Activated CD4-positive, alpha-beta memory T cell treated with anti-CD3 and anti-CD28 coated beads for 36 hours (primary cell): Measurements from ENCODE around the gene TLX3. TPM values are rescaled to one million over a fixed set of nuclear protein-coding genes. Genes with fewer than 3 reads are reported as not detected.

ENCODE experiments used
- CTCF ChIA-PET: fragments of 350-600 bp; sonication (Branson Sonifier 250); formaldehyde crosslinking; loops from one replicate; lab custom pipeline; 2021; ENCODE audit warnings: antibody characterized with exemption, inconsistent platforms; lab: Charles Lee
- POLR2A ChIA-PET: fragments of 350-600 bp; sonication (Branson Sonifier 250); formaldehyde crosslinking; loops from one replicate; lab custom pipeline; 2021; ENCODE audit warnings: antibody characterized with exemption; lab: Charles Lee
- DNase-seq: peaks from one replicate; pipeline ENCODE4 v3.0.0-alpha.2; 2020
- H3K27ac Mint-ChIP-seq: one replicate; pipeline ENCODE4 v1.8.0; 2021; ENCODE audit warnings: mixed read lengths
- H3K27me3 Mint-ChIP-seq: one replicate; pipeline ENCODE4 v1.8.0; 2021; ENCODE audit warnings: mixed read lengths
- H3K36me3 Mint-ChIP-seq: one replicate; pipeline ENCODE4 v1.8.0; 2021; ENCODE audit warnings: mixed read lengths
- H3K4me1 Mint-ChIP-seq: one replicate; pipeline ENCODE4 v1.8.0; 2021; ENCODE audit warnings: low read depth, mixed read lengths
- H3K4me3 Mint-ChIP-seq: one replicate; pipeline ENCODE4 v1.8.0; 2021; ENCODE audit warnings: mild to moderate bottlenecking, mixed read lengths
- H3K9me3 Mint-ChIP-seq: one replicate; pipeline ENCODE4 v1.8.0; 2021; ENCODE audit warnings: mixed read lengths
- intact Hi-C: fragments of 100-400 bp; cut with micrococcal nuclease; formaldehyde crosslinking; loops from one replicate; pipeline ENCODE4 v1.15.1; 2023
- total RNA-seq, 2 experiments: library from RNA; stranded (reverse); gene quantifications; one replicate each; pipeline ENCODE4 v1.2.3, GENCODE V29; 2021

The TLX3 gene
- total RNA-seq = not detected

DNA sequence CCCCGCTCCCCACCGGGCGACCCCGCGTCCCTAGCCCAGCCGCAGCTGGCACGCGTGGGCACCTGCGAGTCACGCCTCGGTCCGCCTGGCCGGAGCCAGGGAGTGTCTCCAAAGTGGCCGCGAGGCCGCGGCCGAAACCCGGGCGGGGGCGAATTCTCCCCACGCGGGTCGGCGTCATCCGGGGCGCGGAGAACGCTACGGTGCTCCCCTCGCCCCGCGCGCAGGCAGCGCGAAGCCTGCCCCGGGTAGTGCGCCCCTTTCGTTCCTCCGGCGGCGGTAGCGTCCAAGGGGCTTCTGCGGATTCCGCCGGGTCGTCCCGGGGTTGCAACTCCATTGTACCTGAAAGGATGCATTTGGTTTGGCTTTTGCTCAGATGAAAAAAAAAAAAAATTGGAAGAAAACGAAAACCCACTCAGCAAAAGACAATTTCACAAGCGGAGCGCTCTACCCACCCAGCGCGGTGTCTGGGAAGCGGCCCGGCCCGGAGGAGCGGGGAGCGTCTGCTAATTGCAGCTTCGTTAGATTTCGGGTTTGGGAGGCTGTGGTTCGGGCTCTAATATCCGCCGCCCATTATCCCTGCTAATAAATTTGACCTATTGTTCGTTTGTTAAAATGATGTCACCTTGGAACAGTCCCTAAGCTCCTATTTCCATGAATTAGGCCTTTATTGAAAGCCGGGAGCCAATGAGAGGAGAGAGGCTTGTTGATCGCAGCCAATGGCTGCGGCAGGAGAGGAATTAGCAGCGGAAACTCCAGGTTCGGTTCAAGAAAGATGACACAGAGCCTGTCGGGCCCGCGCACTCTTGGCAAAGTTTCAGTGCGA is at the start of gene TLX3:
Gene TLX3 (plus strand): TSS at position 796 of the 823 bp plus-strand sequence. CDS start 118 bp downstream, outside the sequence.
- DNase-seq = no peak
- intact Hi-C loops = no loop called here
- Mint-ChIP-seq H3K4me3 (no peak within 1 kb of the TSS), H3K27ac (no peak within 1 kb of the TSS), H3K27me3 (peaks cover 64% of the 10 kb centered on the region), H3K36me3 (no peaks in the 10 kb centered on the region), H3K4me1 (peaks cover 22% of the 10 kb centered on the region), H3K9me3 (no peaks in the 10 kb centered on the region)
- POLR2A ChIA-PET = no interaction called here
- CTCF ChIA-PET = no interaction called here

- CTCF ChIA-PET = interaction anchor here (1.1 kb wide), 1 partner anchor 56 kb away, joined by 3 read pairs; no protein-coding TSS in a partner anchor
- no peak overlapping the region for H3K27ac Mint-ChIP-seq
Measured at GRCh38 chr5:171261361-171261760, 47.7 kb upstream of the TLX3 start.

GRCh38 chr5:171261904-171262303 is 47.1 kb upstream of the TLX3 start:
- intact Hi-C loops = no loop called here
- no peaks in the 10 kb centered on the region for H3K9me3 Mint-ChIP-seq
- peaks cover 8% of the 10 kb centered on the region for H3K4me1 Mint-ChIP-seq
- H3K27ac Mint-ChIP-seq = no peak overlapping the region
- DNase-seq = no peak
- peaks cover 2% of the 10 kb centered on the region for H3K27me3 Mint-ChIP-seq
- CTCF ChIA-PET = interaction anchor here (1.1 kb wide), 2 partner anchors 10 to 56 kb away, joined by 3 to 5 read pairs; no protein-coding TSS in a partner anchor
- no peak overlapping the region for H3K4me3 Mint-ChIP-seq
- POLR2A ChIA-PET = no interaction called here
- H3K36me3 Mint-ChIP-seq = no peaks in the 10 kb centered on the region

More at GRCh38 chr5:171261361-171261760, 47.7 kb upstream of the TLX3 start:
- no peak for DNase-seq
- H3K9me3 Mint-ChIP-seq = no peaks in the 10 kb centered on the region
- H3K27me3 Mint-ChIP-seq = peaks cover 2% of the 10 kb centered on the region
- intact Hi-C loops = no loop called here
- no peaks in the 10 kb centered on the region for H3K36me3 Mint-ChIP-seq
- no peak overlapping the region for H3K4me3 Mint-ChIP-seq
- POLR2A ChIA-PET = no interaction called here
- H3K4me1 Mint-ChIP-seq = peaks cover 8% of the 10 kb centered on the region

GRCh38 chr5:171263181-171263580 is 45.9 kb upstream of the TLX3 start:
- POLR2A ChIA-PET = no interaction called here
- Mint-ChIP-seq H3K4me1 (peaks cover 8% of the 10 kb centered on the region), H3K27me3 (peaks cover 2% of the 10 kb centered on the region), H3K36me3 (no peaks in the 10 kb centered on the region), H3K27ac (no peak overlapping the region), H3K9me3 (no peaks in the 10 kb centered on the region), H3K4me3 (no peak overlapping the region)
- no peak for DNase-seq
- intact Hi-C loops = no loop called here
- CTCF ChIA-PET = interaction anchor here (0.7 to 1.1 kb wide), 2 partner anchors 8 to 77 kb away, joined by 3 to 5 read pairs; no protein-coding TSS in a partner anchor

GRCh38 chr5:171264843-171265242 is 44.2 kb upstream of the TLX3 start:
- intact Hi-C loops = no loop called here
- peaks cover 8% of the 10 kb centered on the region for H3K4me1 Mint-ChIP-seq
- peaks cover 3% of the 10 kb centered on the region for H3K27me3 Mint-ChIP-seq
- ChIA-PET POLR2A (no interaction called here), CTCF (interaction anchor here (0.9 kb wide), 1 partner anchor 100 kb away, joined by 3 read pairs; no protein-coding TSS in a partner anchor)
- no peak overlapping the region for H3K4me3 Mint-ChIP-seq
- no peak for DNase-seq
- no peaks in the 10 kb centered on the region for H3K36me3 Mint-ChIP-seq
- H3K9me3 Mint-ChIP-seq = no peaks in the 10 kb centered on the region
- H3K27ac Mint-ChIP-seq = no peak overlapping the region

- POLR2A ChIA-PET = no interaction called here
- intact Hi-C loops = no loop called here
- Mint-ChIP-seq H3K36me3 (no peaks in the 10 kb centered on the region), H3K27ac (no peak overlapping the region), H3K27me3 (peaks cover 7% of the 10 kb centered on the region), H3K4me3 (no peak overlapping the region), H3K4me1 (peaks cover 8% of the 10 kb centered on the region), H3K9me3 (no peaks in the 10 kb centered on the region)
- CTCF ChIA-PET = no interaction called here
- DNase-seq = no peak
Measured at GRCh38 chr5:171268700-171269620, 40.1 kb upstream of the TLX3 start.

DNA sequence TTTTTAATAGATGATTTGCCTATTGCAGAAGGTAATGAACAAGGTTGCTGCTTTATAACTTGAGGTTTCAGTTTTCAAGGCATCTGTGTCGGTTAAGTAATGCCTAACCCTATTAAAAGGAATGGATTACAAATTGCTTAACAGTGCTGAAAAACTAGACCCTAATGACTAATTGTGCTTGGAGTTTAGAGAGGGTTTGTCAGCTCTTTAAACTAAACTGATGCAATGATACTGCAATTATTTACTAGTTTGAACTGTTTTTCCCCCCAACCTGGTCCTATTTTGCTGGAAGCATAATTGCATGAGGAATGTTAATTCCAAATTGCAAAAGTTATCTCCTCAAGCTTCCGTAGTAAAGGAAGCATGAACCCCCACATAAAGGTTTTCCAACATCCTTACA is 39.3 kb upstream of the TLX3 start:
- POLR2A ChIA-PET = no interaction called here
- Mint-ChIP-seq H3K4me3 (no peak overlapping the region), H3K27ac (no peak overlapping the region), H3K9me3 (no peaks in the 10 kb centered on the region), H3K36me3 (no peaks in the 10 kb centered on the region), H3K27me3 (peaks cover 5% of the 10 kb centered on the region), H3K4me1 (peaks cover 2% of the 10 kb centered on the region)
- CTCF ChIA-PET = no interaction called here
- DNase-seq = no peak
- intact Hi-C loops = no loop called here

DNA sequence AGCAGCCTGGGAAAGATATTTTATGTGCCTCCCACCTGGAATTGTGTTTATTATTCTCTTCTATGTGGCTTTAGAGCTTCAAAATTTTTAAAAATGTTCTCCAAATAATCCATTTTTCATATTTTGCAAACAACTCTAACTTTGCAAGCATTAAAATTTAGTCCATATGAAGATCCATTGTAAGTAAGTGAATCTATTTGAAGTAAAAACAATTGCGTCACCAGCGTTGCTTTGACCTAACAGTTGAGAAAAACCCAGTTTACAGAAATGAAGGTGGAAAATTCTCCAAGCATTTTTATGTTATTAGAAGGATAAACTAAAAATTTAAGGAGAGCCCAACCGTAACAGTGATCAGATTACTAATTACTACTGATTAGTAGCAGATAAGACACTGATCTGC is 38.9 kb upstream of the TLX3 start:
- H3K4me3 Mint-ChIP-seq = no peak overlapping the region
- H3K36me3 Mint-ChIP-seq = no peaks in the 10 kb centered on the region
- peaks cover 5% of the 10 kb centered on the region for H3K27me3 Mint-ChIP-seq
- DNase-seq = no peak
- intact Hi-C loops = no loop called here
- no peaks in the 10 kb centered on the region for H3K4me1 Mint-ChIP-seq
- ChIA-PET POLR2A (no interaction called here), CTCF (no interaction called here)
- H3K9me3 Mint-ChIP-seq = no peaks in the 10 kb centered on the region
- no peak overlapping the region for H3K27ac Mint-ChIP-seq

GRCh38 chr5:171271798-171272197 is 37.2 kb upstream of the TLX3 start:
- CTCF ChIA-PET = interaction anchor here (0.9 to 2.5 kb wide), 3 partner anchors 9 to 70 kb away, joined by 3 to 10 read pairs (median 5); no protein-coding TSS in a partner anchor
- no peaks in the 10 kb centered on the region for H3K9me3 Mint-ChIP-seq
- H3K4me1 Mint-ChIP-seq = no peaks in the 10 kb centered on the region
- no peak overlapping the region for H3K27ac Mint-ChIP-seq
- no peak overlapping the region for H3K4me3 Mint-ChIP-seq
- intact Hi-C loops = no loop called here
- no peaks in the 10 kb centered on the region for H3K36me3 Mint-ChIP-seq
- H3K27me3 Mint-ChIP-seq = peaks cover 5% of the 10 kb centered on the region
- DNase-seq = no peak
- POLR2A ChIA-PET = no interaction called here

- Mint-ChIP-seq H3K4me1 (no peaks in the 10 kb centered on the region), H3K27me3 (peaks cover 5% of the 10 kb centered on the region), H3K27ac (no peak overlapping the region), H3K36me3 (no peaks in the 10 kb centered on the region), H3K9me3 (no peaks in the 10 kb centered on the region), H3K4me3 (no peak overlapping the region)
- ChIA-PET POLR2A (no interaction called here), CTCF (interaction anchor here (2.5 kb wide), 1 partner anchor 69 kb away, joined by 10 read pairs; no protein-coding TSS in a partner anchor)
- peak; percentile 16 for DNase-seq
- intact Hi-C loops = loop anchor here (1.0 kb wide), 1 partner anchor 64 kb away; no protein-coding TSS in a partner anchor
Measured at GRCh38 chr5:171272996-171273970, 35.8 kb upstream of the TLX3 start.

DNA sequence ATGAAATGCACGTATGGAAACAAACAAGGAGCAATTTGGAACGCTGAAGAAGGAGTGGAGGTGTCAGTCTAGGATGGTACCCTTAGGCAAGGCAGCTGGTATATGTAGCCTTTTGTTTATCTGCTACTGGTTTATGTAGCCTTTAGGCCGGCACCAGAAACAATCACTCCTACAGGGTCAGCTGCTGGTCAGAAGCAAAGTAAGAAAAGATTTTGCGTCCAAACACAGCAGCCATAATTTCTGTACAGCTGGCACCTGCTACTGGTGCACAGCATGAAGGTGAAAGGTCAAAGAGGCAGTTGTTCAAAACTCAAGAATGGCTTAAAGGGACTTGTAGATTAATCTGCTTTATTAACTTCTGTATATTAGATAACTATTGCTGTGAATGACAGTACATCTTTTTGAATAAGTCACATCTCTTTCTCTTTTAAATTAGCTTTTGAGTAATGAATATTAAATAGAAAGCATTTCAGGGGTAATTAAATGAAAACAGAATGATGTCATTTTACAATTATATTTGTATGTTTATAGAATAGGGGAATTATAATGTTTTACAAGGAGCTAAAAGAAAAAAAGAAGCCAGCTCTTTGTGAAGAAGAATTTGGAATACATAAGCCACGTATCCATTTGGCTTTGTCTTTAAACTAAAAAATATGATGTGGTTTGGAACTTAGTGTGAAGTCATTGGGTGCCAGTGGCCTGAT is 33.1 kb upstream of the TLX3 start:
- Mint-ChIP-seq H3K36me3 (no peaks in the 10 kb centered on the region), H3K4me1 (no peaks in the 10 kb centered on the region), H3K4me3 (no peak overlapping the region), H3K27ac (no peak overlapping the region), H3K27me3 (peaks cover 7% of the 10 kb centered on the region), H3K9me3 (no peaks in the 10 kb centered on the region)
- ChIA-PET CTCF (interaction anchor here (1.0 kb wide), 1 partner anchor 69 kb away, joined by 3 read pairs; no protein-coding TSS in a partner anchor), POLR2A (no interaction called here)
- no peak for DNase-seq
- intact Hi-C loops = no loop called here
